ENCODE measurements around the gene CDK5.
A peak's percentile ranks its signal among the peaks of the same experiment; 100 is the strongest.
"Not testable (repeated sequence)": the region's sequence is repeated elsewhere in the genome, so short reads cannot be mapped to it uniquely, and the experiment has no call there.

The CDK5 gene

DNA sequence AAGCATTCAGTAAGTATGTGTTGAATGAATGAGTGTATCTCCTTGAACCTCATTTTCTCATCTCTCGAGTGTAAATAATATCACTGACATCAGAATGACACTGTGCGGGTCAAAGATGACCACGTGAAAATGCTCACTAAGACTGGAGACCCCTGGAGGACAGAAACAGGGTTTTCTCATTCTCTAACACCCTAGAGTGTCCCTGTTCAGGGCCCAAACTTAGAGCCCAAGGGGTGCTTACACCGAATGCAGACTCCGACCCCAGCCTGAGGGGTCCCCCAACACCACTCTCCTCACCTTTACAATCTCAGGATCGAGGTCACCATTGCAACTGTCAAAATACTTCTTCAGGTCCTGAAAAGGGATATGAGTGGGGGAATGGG, 1.4 kb downstream of the CDK5 start:
- no peak for DNase-seq

DNA sequence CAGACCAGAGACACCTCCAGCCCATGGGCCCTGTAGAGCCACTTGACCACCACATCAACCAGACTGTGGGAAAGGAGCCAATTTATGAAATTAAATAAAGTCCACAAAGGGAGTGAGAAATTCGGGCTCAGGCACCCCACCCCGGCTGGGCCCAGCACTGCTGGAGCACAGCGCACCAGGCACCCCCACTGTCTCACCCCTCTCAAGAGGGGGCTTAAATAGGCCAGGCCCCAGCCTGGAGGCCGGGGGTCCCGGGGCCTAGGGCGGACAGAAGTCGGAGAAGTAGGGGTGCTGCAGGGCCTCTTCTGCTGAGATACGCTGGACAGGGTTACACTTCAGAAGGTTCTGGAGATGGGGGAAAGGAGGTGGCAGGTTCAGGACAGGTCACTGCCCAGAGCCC, 3.9 kb downstream of the CDK5 start:
- DNase-seq = no peak

GRCh38 chr7:151053096-151053495, 4.6 kb downstream of the CDK5 start:
- no peak for DNase-seq

DNA sequence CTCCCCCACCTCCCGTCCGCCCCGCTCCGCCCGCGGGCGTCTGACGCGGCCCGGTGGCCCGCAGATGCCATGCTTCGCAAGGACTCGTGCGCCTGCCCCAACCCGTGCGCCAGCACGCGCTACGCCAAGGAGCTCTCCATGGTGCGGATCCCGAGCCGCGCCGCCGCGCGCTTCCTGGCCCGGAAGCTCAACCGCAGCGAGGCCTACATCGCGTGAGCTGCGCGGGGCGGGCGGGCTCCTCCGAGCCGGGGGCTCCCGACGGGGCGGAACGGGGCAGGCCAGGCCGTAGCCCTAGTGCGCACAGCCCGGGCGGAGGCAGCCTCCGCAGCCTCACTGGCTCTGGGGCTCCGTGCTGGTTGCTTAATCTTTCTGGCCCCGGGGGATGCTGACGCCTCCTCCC, 6.6 kb downstream of the CDK5 start:
- DNase-seq = peak; percentile 51

DNA sequence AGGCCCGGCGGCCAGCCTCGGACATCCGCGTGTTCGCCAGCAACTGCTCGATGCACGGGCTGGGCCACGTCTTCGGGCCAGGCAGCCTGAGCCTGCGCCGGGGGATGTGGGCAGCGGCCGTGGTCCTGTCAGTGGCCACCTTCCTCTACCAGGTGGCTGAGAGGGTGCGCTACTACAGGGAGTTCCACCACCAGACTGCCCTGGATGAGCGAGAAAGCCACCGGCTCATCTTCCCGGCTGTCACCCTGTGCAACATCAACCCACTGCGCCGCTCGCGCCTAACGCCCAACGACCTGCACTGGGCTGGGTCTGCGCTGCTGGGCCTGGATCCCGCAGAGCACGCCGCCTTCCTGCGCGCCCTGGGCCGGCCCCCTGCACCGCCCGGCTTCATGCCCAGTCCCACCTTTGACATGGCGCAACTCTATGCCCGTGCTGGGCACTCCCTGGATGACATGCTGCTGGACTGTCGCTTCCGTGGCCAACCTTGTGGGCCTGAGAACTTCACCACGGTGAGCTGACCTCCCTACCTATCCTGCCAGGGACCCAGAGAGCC, 8.7 kb downstream of the CDK5 start:
- DNase-seq = no peak

GRCh38 chr7:151047976-151048815, 9.5 kb downstream of the CDK5 start, which contains the start of gene ASIC3:
Gene ASIC3 (plus strand): TSS chr7:151048531. CDS start chr7:151048886, 355 bp downstream.
- DNase-seq = no peak

DNA sequence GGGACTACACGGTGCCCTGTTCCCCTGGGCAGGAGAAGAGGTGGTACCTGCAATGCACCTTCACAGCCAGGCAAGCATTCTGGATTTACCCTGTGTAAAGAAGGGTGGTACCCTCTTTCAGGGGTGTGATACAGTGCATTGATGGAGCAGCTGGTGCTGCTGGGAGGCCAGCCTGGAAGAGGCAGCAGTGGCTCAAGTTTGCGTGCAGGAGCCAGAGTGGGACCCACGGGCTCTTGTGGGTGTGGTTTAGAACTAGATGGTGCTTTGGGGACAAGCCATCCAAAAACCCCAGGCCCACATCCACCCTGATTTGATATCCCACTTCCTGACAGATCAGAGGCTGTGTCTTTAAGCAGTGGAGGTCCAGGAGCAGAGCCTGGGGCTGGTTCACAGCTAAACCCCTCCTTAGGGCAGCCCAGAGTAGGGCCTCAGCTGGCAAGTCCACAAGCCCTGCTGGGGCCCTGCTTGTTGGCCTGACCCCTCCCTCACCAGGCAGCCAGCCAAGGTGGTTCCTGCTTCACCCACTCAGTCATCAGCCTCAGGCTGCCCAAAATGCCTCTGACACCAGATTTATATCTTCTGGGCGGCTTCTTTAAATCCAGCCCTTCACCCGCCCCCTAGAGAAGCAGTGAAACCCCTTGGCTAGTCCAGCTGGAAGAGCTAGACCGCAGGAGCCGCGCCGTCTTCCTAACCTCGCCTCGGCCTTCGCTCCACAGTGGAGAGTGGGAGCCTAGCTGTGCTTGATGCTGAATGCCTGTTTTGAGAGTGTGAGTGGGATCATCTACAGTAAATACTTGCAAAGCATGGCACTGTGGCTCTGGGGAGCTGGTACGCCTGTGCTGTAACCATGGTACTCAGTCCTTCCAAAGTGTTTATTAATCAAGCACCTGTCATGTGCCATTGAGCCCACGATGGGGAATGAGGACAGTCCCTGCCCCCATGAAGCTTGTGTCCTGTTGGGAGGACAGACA, 10.8 kb downstream of the CDK5 start:
- DNase-seq = no peak

DNA sequence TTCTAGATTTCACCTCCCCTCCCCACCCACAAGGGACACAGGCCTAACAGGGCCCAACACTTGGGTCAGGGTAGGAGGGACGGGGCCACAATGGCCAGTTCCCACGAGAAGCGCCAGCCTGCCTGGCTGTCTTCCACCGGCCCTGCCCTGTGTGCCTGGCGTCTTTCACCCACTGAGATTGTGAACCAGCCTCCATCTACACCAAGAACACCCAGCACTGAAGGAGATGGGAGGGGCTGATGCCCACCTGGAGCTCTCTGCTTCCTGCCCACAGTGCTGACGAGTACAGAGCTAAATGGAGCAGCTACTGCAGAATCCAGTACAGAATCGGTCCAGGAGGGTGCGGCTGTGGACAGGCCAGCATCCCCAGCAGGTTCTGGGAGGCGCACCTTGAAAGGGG, 11.7 kb downstream of the CDK5 start:
- no peak for DNase-seq

- no peak for DNase-seq
Measured at GRCh38 chr7:151045262-151045661, 12.4 kb downstream of the CDK5 start.

GRCh38 chr7:151043959-151044358, 13.7 kb downstream of the CDK5 start:
- no peak for DNase-seq

DNA sequence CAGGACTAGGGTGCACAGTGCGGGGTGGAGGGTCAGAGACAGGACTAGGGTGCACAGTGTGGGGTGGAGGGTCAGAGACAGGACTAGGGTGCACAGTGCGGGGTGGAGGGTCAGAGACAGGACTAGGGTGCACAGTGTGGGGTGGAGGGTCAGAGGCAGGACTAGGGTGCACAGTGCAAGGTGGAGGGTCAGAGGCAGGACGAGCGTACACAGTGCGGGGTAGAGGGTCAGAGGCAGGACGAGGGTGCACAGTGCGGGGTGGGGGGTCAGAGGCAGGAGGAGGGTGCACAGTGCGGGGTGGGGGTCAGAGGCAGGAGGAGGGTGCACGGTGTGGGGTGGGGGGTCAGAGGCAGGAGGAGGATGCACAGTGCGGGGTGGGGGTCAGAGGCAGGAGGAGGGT, 14.2 kb downstream of the CDK5 start:
- not testable (repeated sequence) for DNase-seq

GRCh38 chr7:151040616-151041375, 16.9 kb downstream of the CDK5 start:
- DNase-seq = no peak

- no peak for DNase-seq
Measured at GRCh38 chr7:151039850-151040548, 17.7 kb downstream of the CDK5 start.

DNA sequence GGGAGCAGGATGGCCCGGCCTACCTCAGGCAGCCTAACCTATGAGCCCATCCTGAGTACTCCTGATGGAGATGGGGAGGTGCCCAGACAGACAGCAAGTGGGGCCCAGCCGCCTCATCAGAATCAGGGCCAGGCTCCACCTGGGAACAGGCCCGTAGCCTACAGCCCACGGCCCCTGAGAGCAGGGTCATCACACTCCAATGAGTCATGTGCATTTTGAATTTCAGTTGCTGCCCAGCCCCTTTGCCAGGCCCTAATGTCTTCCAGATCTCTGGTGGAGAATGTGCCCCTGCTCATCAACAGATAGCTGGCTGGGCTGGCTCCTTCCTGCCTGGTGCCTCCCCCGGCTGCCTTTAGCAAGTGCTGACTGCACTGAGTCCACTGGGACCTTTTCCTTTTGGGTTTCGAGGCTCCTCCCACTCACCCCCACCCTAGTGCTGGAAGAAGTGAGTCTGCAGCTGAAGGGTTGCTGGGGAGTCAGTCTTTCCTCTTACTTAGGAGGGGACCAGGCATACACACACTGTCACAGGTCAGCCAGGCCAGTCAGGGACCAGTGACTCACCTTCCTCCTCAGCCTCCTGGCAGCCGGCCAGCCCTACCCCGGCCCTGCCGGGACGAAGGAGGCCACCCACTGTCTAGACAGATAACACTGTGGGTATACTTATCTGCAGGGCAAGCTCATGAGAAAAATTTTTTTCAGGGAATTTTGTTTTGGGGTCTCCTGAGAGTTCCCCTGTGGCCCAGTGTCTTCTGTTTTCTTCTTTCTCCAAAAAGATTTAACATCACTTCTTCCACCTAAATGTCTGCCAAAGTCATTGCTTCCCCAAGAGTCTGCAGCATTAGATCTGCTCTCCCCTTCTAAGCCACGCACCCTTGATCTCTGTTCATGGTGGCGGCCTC, 18.5 kb downstream of the CDK5 start:
- DNase-seq = peak; percentile 68

DNA sequence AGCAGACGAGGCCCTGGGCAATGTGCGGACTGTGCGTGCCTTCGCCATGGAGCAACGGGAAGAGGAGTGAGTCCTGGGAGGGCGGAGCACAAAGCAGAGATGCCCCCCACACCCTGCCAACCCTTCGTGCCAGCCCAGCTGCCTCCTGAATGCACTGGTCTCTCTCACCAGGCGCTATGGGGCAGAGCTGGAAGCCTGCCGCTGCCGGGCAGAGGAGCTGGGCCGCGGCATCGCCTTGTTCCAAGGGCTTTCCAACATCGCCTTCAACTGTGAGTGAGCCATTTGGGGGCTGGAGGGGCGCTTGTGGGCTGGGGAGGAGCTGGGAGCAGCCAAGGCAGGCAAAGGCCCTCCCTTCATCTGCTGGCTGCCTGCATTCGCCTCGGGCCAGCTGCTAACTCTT, 21.8 kb downstream of the CDK5 start:
- DNase-seq = no peak

GRCh38 chr7:151035026-151035717, 22.5 kb downstream of the CDK5 start:
- DNase-seq = no peak

DNA sequence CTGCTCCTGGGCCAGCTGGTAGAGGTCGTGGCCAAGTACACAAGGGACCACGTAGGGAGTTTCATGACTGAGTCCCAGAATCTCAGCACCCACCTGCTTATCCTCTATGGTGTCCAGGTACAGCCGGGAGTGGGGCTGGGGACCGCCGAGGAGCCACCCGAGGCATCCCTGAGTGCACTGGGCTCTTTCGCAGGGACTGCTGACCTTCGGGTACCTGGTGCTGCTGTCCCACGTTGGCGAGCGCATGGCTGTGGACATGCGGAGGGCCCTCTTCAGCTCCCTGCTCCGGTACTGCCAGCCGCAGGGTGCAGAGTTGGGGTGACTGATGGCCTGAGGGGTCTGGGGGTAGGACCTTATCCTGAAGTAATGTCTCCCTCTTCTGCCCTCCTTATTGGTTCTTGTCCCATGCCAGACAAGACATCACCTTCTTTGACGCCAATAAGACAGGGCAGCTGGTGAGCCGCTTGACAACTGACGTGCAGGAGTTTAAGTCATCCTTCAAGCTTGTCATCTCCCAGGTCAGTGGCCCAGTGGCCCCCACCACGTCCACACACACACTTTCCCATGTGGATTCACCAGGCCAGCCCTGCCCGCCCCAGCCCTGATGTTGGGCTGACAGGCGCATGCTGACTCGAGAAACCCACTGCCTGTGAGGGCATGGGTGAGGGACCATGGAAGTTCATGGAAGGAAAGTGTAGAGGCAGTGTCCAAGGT, 23.2 kb downstream of the CDK5 start:
- no peak for DNase-seq

GRCh38 chr7:151033864-151034249, 23.8 kb downstream of the CDK5 start:
- DNase-seq = no peak

Data from activated CD4-positive, alpha-beta T cell treated with anti-CD3 and anti-CD28 coated beads, Interleukin-10, Interleukin-2, amounts not matched to agents 100 ng/mL and 50 ng/mL, durations not matched to agents 16 hours and 8 hours (primary cell).